DND-41 (cell line): Measurements from ENCODE around the gene AP2A2.

ENCODE experiments used
- ATAC-seq: fragments of 200-7000 bp; cut with Tn5 transposase; 3 replicates; pipeline ENCODE4 v1.9.1; 2021; ENCODE audit warnings: low read depth; ENCODE audit not compliant: insufficient read depth
- DNase-seq: peaks from one replicate; pipeline ENCODE4 v3.0.0-alpha.2; 2020
- H2AFZ ChIP-seq: 2 replicates; pipeline ENCODE4 v1.6.0; 2012; ENCODE audit warnings: low read depth, low read length
- H3K27ac ChIP-seq: 2 replicates; pipeline ENCODE4 v1.5.1; 2012; ENCODE audit warnings: low read length, inconsistent platforms
- H3K27me3 ChIP-seq: fragments of 200-600 bp; sonication (generic); 2 replicates; pipeline ENCODE4 v1.6.0; 2012; ENCODE audit warnings: low read length, mild to moderate bottlenecking, inconsistent platforms; ENCODE audit not compliant: insufficient read depth, poor library complexity
- H3K36me3 ChIP-seq: 2 replicates; pipeline ENCODE4 v1.5.1; 2012; ENCODE audit warnings: low read length, inconsistent platforms; ENCODE audit not compliant: insufficient read depth
- H3K4me1 ChIP-seq: 2 replicates; pipeline ENCODE4 v1.5.1; 2012; ENCODE audit warnings: mild to moderate bottlenecking, low read length; ENCODE audit not compliant: insufficient read depth
- H3K4me2 ChIP-seq: 2 replicates; pipeline ENCODE4 v1.6.0; 2012; ENCODE audit warnings: mild to moderate bottlenecking, moderate library complexity, low read length, inconsistent platforms; ENCODE audit not compliant: insufficient read depth
- H3K4me3 ChIP-seq, 2 experiments: fragments of 200-600 bp in 1 of 2; shearing (Covaris generic) in 1 of 2; 2 replicates each; pipeline ENCODE4 v1.5.1; 2012 to 2016; ENCODE audit warnings: inconsistent platforms in 2 of 2, low read length in 2 of 2, mild to moderate bottlenecking in 2 of 2, low read depth in 1 of 2, moderate library complexity in 1 of 2
- H3K79me2 ChIP-seq: 2 replicates; pipeline ENCODE4 v1.6.0; 2012; ENCODE audit warnings: low read length, inconsistent platforms; ENCODE audit not compliant: insufficient read depth
- H3K9ac ChIP-seq: 2 replicates; pipeline ENCODE4 v1.6.0; 2012; ENCODE audit warnings: low read depth, mild to moderate bottlenecking, inconsistent platforms, low read length, moderate library complexity
- H3K9me3 ChIP-seq: 2 replicates; pipeline ENCODE4 v1.5.1; 2012; ENCODE audit warnings: low read length, moderate library complexity, mild to moderate bottlenecking, inconsistent platforms; ENCODE audit not compliant: insufficient read depth, severe bottlenecking
- H4K20me1 ChIP-seq: 2 replicates; pipeline ENCODE4 v1.6.0; 2012; ENCODE audit warnings: low read length; ENCODE audit not compliant: insufficient read depth
- CTCF ChIP-seq: IDR thresholded peaks from 2 replicates; pipeline ENCODE4 v1.5.1; 2012; ENCODE audit warnings: borderline replicate concordance, low read length, moderate library complexity, mild to moderate bottlenecking; ENCODE audit not compliant: poor library complexity, severe bottlenecking; ENCODE audit errors: extremely low read depth
- EZH2 ChIP-seq: IDR thresholded peaks from 3 replicates; pipeline ENCODE4 v1.6.1; 2012; ENCODE audit warnings: borderline replicate concordance, low read depth, mild to moderate bottlenecking, moderate library complexity, low read length, inconsistent platforms; ENCODE audit not compliant: severe bottlenecking

AP2A2 gene

GRCh38 chr11:995044-995751, 69.5 kb downstream of the AP2A2 start:
- H3K27ac ChIP-seq, result no peak overlapping the region
- H3K36me3 ChIP-seq, result peaks cover 66% of the 10 kb centered on the region

GRCh38 chr11:995752-996420, 70.2 kb downstream of the AP2A2 start:
- TF ChIP-seq EZH2 (no peak), CTCF (no peak)
- Histone ChIP-seq H3K27me3 (no peaks in the 10 kb centered on the region), H4K20me1 (peaks cover 20% of the 10 kb centered on the region), H3K9ac (no peak overlapping the region), H3K79me2 (no peaks in the 10 kb centered on the region), H2AFZ (no peak overlapping the region), H3K4me3 (no peak overlapping the region), H3K36me3 (peaks cover 68% of the 10 kb centered on the region), H3K27ac (no peak overlapping the region), H3K4me1 (no peaks in the 10 kb centered on the region), H3K9me3 (no peaks in the 10 kb centered on the region), H3K4me2 (no peak overlapping the region)
- DNase-seq, result no peak
- ATAC-seq, result peak; percentile 48; the same call in 1 of the 3 replicates

More at GRCh38 chr11:995044-995751, 69.5 kb downstream of the AP2A2 start:
- ATAC-seq (no peak), DNase-seq (no peak)
- no peaks in the 10 kb centered on the region for H3K9me3 ChIP-seq
- H3K4me3 ChIP-seq, result no peak overlapping the region
- H3K4me2 ChIP-seq, result no peak overlapping the region
- peaks cover 24% of the 10 kb centered on the region for H4K20me1 ChIP-seq
- H3K4me1 ChIP-seq, result no peaks in the 10 kb centered on the region
- no peak overlapping the region for H2AFZ ChIP-seq
- TF ChIP-seq CTCF, result no peak
- TF ChIP-seq EZH2, result no peak
- H3K9ac ChIP-seq, result no peak overlapping the region
- H3K79me2 ChIP-seq, result no peaks in the 10 kb centered on the region
- no peaks in the 10 kb centered on the region for H3K27me3 ChIP-seq

GRCh38 chr11:996681-997080, 71.0 kb downstream of the AP2A2 start:
- H3K9me3 ChIP-seq, result no peaks in the 10 kb centered on the region
- no peak overlapping the region for H2AFZ ChIP-seq
- H4K20me1 ChIP-seq, result peaks cover 15% of the 10 kb centered on the region
- H3K4me1 ChIP-seq, result no peaks in the 10 kb centered on the region
- H3K4me3 ChIP-seq, result no peak overlapping the region
- H3K27me3 ChIP-seq, result no peaks in the 10 kb centered on the region
- ATAC-seq (no peak), DNase-seq (no peak)
- no peaks in the 10 kb centered on the region for H3K79me2 ChIP-seq
- H3K36me3 ChIP-seq, result peaks cover 69% of the 10 kb centered on the region
- no peak overlapping the region for H3K27ac ChIP-seq
- H3K9ac ChIP-seq, result no peak overlapping the region
- TF ChIP-seq EZH2 (no peak), CTCF (no peak)
- no peak overlapping the region for H3K4me2 ChIP-seq
